GM12878 (cell line): ENCODE results near the gene ITPR3. TPM values are rescaled to one million over a fixed set of nuclear protein-coding genes. Genes with fewer than 3 reads are reported as not detected.

Source experiments
- ATAC-seq: fragments of 200-7000 bp; cut with Tn5 transposase; 3 replicates; pipeline ENCODE4 v1.9.1; 2020; ENCODE audit warnings: mild to moderate bottlenecking, moderate library complexity
- BruUV-seq: library from RNA; stranded (reverse); fragments of 400-500 nt; replicated peaks from 2 replicates; lab custom pipeline; 2021; lab: Mats Ljungman, UMichigan
- CTCF ChIA-PET: fragments of 300-600 bp; sonication (Branson Sonifier 250); formaldehyde crosslinking; extraction: SDS; loops from one replicate; lab custom pipeline; 2021; ENCODE audit warnings: inconsistent platforms; lab: Yijun Ruan, JAX
- POLR2A ChIA-PET: fragments of 350-600 bp; formaldehyde crosslinking; extraction: SDS; loops from one replicate; lab custom pipeline; 2021; ENCODE audit warnings: inconsistent platforms; lab: Charles Lee
- RAD21 ChIA-PET: fragments of 300-600 bp; sonication (Branson Sonifier 250); formaldehyde crosslinking; loops from one replicate; lab custom pipeline; 2023; ENCODE audit warnings: antibody characterized with exemption; ENCODE audit not compliant: unreplicated experiment; lab: Charles Lee
- SMC1A ChIA-PET: fragments of 300-600 bp; sonication (Branson Sonifier 250); formaldehyde crosslinking; loops from one replicate; lab custom pipeline; 2023; ENCODE audit not compliant: unreplicated experiment, uncharacterized antibody; lab: Charles Lee
- DNase-seq: peaks from one replicate; pipeline ENCODE4 v3.0.0-alpha.2; 2011; ENCODE audit warnings: low read depth, low spot score
- FAIRE-seq: peaks from 3 replicates; lab custom pipeline; 2011; peaks lifted over from hg19 to GRCh38; lab: Jason Lieb, UNC
- H2AFZ ChIP-seq: 2 replicates; pipeline ENCODE4 v1.6.0; 2011; ENCODE audit warnings: low read depth, low read length, control low read depth; ENCODE audit not compliant: control insufficient read depth
- H3K27ac ChIP-seq: 2 replicates; pipeline ENCODE4 v1.5.1; 2011; ENCODE audit warnings: control low read depth; ENCODE audit not compliant: control insufficient read depth, insufficient read depth
- H3K27me3 ChIP-seq, 2 experiments: replicated peaks in 1 of 2; 2 replicates each; pipeline versions ENCODE4 v1.6.0 to v1.6.1; 2011; ENCODE audit warnings: low read length in 1 of 2; ENCODE audit not compliant: control insufficient read depth in 2 of 2, insufficient read depth in 2 of 2
- H3K36me3 ChIP-seq, 2 experiments: 2 replicates each; pipeline ENCODE4 v1.5.1; 2011; ENCODE audit warnings: low read length in 1 of 2; ENCODE audit not compliant: control insufficient read depth in 2 of 2, insufficient read depth in 2 of 2
- H3K4me1 ChIP-seq: 2 replicates; pipeline ENCODE4 v1.6.1; 2011; ENCODE audit warnings: mild to moderate bottlenecking, low read length, moderate library complexity, mixed read lengths; ENCODE audit not compliant: control insufficient read depth, insufficient read depth
- H3K4me2 ChIP-seq: 2 replicates; pipeline ENCODE4 v1.6.0; 2011; ENCODE audit warnings: control low read depth; ENCODE audit not compliant: control insufficient read depth, insufficient read depth
- H3K4me3 ChIP-seq: fragments of 200-600 bp; sonication (generic); 2 replicates; pipeline ENCODE4 v1.5.1; 2016
- H3K79me2 ChIP-seq: 2 replicates; pipeline ENCODE4 v1.6.0; 2011; ENCODE audit warnings: low read length; ENCODE audit not compliant: control insufficient read depth, insufficient read depth
- H3K9ac ChIP-seq: 2 replicates; pipeline ENCODE4 v1.8.0; 2011; ENCODE audit warnings: low read length, control low read depth, mixed read lengths; ENCODE audit not compliant: control insufficient read depth, insufficient read depth
- H3K9me3 ChIP-seq: replicated peaks from 3 replicates; pipeline ENCODE4 v1.5.1; 2011; ENCODE audit warnings: mild to moderate bottlenecking, low read length; ENCODE audit not compliant: control insufficient read depth, insufficient read depth
- H4K20me1 ChIP-seq: 2 replicates; pipeline ENCODE4 v1.6.0; 2011; ENCODE audit not compliant: control insufficient read depth, insufficient read depth
- HDGF ChIP-seq: fragments of 450-650 bp; IDR thresholded peaks from 2 replicates; pipeline ENCODE4 v1.6.1; 2016; ENCODE audit warnings: antibody characterized with exemption
- MTA2 ChIP-seq: fragments of 450-650 bp; IDR thresholded peaks from 2 replicates; pipeline ENCODE4 v1.6.1; 2016; ENCODE audit warnings: low read depth, mild to moderate bottlenecking, moderate library complexity
- STAT1 ChIP-seq: fragments of 450-650 bp; conservative IDR thresholded peaks from 2 replicates; pipeline ENCODE4 v1.6.1; 2014; ENCODE audit warnings: antibody characterized with exemption, mild to moderate bottlenecking
- WGBS: methylation state at CpG from one replicate; pipeline ENCODE4 v1.1.6; 2016; ENCODE audit warnings: low lambda C conversion rate; ENCODE audit not compliant: insufficient replicate concordance, insufficient coverage; ENCODE audit errors: missing lambda C conversion rate; 5-methylcytosine and 5-hydroxymethylcytosine counted together
- in situ Hi-C: fragments of 300-500 bp; cut with MboI; formaldehyde crosslinking; loops from 9 replicates; pipeline ENCODE4 v1.14.3; 2018; ENCODE audit warnings: mixed read lengths
- intact Hi-C: fragments of 100-400 bp; cut with micrococcal nuclease; formaldehyde crosslinking; loops from one replicate; pipeline ENCODE4 v1.14.2; 2022; ENCODE audit not compliant: unreplicated experiment
- polyA plus RNA-seq, 11 experiments: library from polyadenylated mRNA; depleted of rRNA in 4 of 11; unstranded in 6 of 11; stranded (reverse) in 5 of 11; fragments of >200 nt; fragmentation: Nextera tagmentation in 4 of 11; fragmentation: Illumina TruSeq in 1 of 11; extraction: Ambion mirVana in 4 of 11; extraction: Trizol in 1 of 11; gene quantifications; 1 replicate in 1 of 11; 2 replicates in 10 of 11; pipeline versions ENCODE4 v1.2.1 to v1.2.3, GENCODE V29; 2011 to 2016; ENCODE audit warnings: inconsistent platforms in 2 of 11, missing spikeins in 2 of 11, low read depth in 1 of 11
- total RNA-seq, 4 experiments: library from RNA; depleted of rRNA in 3 of 4; stranded (reverse); fragments of >200 nt in 3 of 4; fragmentation: Illumina TruSeq in 1 of 4; extraction: Trizol in 1 of 4; gene quantifications; 2 replicates each; pipeline versions ENCODE4 v1.2.1 to v1.2.3, GENCODE V29; 2013 to 2021
- TF ChIP-seq, protein P1 (sequence below): fragments of 450-650 bp; IDR thresholded peaks from 2 replicates; pipeline ENCODE4 v1.6.1; 2017; ENCODE audit warnings: mild to moderate bottlenecking, moderate library complexity

Gene ITPR3
- total and polyA plus RNA-seq, 10 of the 15 experiments (the other 5 are each of a cell fraction or from before 2014, with no cell fraction given): 0.32 to 34.0 (median 11.9) TPM

DNA sequence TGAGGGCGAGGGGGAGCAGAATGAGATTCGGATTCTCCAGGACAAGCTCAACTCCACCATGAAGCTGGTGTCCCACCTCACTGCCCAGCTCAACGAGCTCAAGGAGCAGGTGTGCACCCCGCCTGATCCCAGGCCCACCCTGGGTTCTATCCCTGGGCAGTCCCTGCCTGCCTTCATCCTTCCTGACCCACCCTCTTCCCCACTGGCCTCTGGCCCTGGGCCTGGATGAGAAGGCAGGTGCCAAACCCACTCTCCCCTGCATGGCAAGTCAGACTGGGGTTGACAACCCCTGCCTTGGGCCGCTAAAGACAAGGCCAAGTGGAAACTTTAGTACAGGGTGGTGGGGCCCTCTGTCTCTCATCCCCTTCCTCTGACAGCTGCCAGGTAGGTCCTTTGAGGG is 73.9 kb downstream of the ITPR3 start (continued):
- TF ChIP-seq, protein P1, sequence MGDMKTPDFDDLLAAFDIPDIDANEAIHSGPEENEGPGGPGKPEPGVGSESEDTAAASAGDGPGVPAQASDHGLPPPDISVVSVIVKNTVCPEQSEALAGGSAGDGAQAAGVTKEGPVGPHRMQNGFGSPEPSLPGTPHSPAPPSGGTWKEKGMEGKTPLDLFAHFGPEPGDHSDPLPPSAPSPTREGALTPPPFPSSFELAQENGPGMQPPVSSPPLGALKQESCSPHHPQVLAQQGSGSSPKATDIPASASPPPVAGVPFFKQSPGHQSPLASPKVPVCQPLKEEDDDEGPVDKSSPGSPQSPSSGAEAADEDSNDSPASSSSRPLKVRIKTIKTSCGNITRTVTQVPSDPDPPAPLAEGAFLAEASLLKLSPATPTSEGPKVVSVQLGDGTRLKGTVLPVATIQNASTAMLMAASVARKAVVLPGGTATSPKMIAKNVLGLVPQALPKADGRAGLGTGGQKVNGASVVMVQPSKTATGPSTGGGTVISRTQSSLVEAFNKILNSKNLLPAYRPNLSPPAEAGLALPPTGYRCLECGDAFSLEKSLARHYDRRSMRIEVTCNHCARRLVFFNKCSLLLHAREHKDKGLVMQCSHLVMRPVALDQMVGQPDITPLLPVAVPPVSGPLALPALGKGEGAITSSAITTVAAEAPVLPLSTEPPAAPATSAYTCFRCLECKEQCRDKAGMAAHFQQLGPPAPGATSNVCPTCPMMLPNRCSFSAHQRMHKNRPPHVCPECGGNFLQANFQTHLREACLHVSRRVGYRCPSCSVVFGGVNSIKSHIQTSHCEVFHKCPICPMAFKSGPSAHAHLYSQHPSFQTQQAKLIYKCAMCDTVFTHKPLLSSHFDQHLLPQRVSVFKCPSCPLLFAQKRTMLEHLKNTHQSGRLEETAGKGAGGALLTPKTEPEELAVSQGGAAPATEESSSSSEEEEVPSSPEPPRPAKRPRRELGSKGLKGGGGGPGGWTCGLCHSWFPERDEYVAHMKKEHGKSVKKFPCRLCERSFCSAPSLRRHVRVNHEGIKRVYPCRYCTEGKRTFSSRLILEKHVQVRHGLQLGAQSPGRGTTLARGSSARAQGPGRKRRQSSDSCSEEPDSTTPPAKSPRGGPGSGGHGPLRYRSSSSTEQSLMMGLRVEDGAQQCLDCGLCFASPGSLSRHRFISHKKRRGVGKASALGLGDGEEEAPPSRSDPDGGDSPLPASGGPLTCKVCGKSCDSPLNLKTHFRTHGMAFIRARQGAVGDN: no peak
- TF ChIP-seq HDGF: no peak
- no peak for TF ChIP-seq STAT1

DNA sequence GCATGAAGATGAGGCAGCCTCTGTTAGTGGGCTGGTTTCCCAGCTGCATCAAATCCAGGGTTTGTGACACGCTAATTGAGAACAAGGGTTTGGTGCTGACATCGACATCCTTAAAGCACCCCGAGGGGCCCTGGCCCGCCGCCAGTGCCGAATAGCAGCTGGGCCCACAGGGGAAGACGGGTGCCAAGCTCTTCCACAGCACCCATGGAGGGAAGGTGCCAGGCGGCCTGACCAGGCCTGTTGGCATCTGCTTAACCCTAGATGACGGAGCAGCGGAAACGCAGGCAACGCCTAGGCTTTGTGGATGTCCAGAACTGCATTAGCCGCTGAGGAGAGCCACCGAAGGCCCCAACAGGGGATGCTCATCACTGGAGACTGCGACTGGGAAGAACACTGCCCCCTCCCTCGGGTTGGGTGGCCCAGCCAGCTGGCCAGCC is 74.3 kb downstream of the ITPR3 start:
- ATAC-seq (no peak), DNase-seq (no peak), FAIRE-seq (no peak)
- Histone ChIP-seq H3K4me2 (no peak overlapping the region), H3K27ac (no peak overlapping the region), H3K4me1 (peaks cover 34% of the 10 kb centered on the region), H3K9ac (no peak overlapping the region), H3K79me2 (no peaks in the 10 kb centered on the region), H2AFZ (no peak overlapping the region), H3K9me3 (no peaks in the 10 kb centered on the region), H3K27me3 (no peaks in the 10 kb centered on the region), H4K20me1 (no peaks in the 10 kb centered on the region), H3K4me3 (no peak overlapping the region), H3K36me3 (peaks cover 33 to 40% of the 10 kb centered on the region in 2 experiments)
- CTCF ChIA-PET: interaction anchor here (2.4 kb wide), 1 partner anchor 105 kb away, joined by 6 read pairs; no protein-coding TSS in a partner anchor
- SMC1A ChIA-PET: interaction anchor here (1.1 kb wide), 1 partner anchor 105 kb away, joined by 3 read pairs; no protein-coding TSS in a partner anchor
- TF ChIP-seq MTA2: no peak
- in situ Hi-C loops: no loop called here
- no TSS peak for BruUV-seq
- intact Hi-C loops: no loop called here
- RAD21 ChIA-PET: no interaction called here
- POLR2A ChIA-PET: no interaction called here
- 88% methylated on average over 14 of the region's 16 CpGs for WGBS
